HG02943 (cell line): Measurements from ENCODE around the gene ESYT2.
A peak's percentile ranks its signal among the peaks of the same experiment; 100 is the strongest.

Source experiments
- ATAC-seq: cut with Tn5 transposase; IDR thresholded peaks from one replicate; pipeline ENCODE4 v1.9.1; 2021; ENCODE audit warnings: mild to moderate bottlenecking, low read depth, moderate library complexity; ENCODE audit not compliant: unreplicated experiment

The ESYT2 gene

GRCh38 chr7:158730383-158731346 is 98.6 kb downstream of the ESYT2 start:
- no peak for ATAC-seq

GRCh38 chr7:158729646-158730382 is 99.5 kb downstream of the ESYT2 start:
- ATAC-seq: no peak

- no peak for ATAC-seq
Observed at GRCh38 chr7:158728911-158729645, 100.2 kb downstream of the ESYT2 start.

GRCh38 chr7:158727690-158728089 is 101.6 kb downstream of the ESYT2 start:
- ATAC-seq: no peak

GRCh38 chr7:158726277-158726807 is 103.0 kb downstream of the ESYT2 start:
- ATAC-seq: no peak

- ATAC-seq: no peak
Observed at GRCh38 chr7:158725506-158725800, 103.9 kb downstream of the ESYT2 start.

- no peak for ATAC-seq
Observed at GRCh38 chr7:158724658-158725505, 104.4 kb downstream of the ESYT2 start.

- ATAC-seq: no peak
Observed at GRCh38 chr7:158723714-158724385, 105.5 kb downstream of the ESYT2 start.

- no peak for ATAC-seq
Observed at GRCh38 chr7:158723266-158723665, 106.0 kb downstream of the ESYT2 start.

- ATAC-seq: no peak
Observed at GRCh38 chr7:158722574-158723237, 106.6 kb downstream of the ESYT2 start.

- ATAC-seq: no peak
Observed at GRCh38 chr7:158720112-158720511, 109.2 kb downstream of the ESYT2 start.

GRCh38 chr7:158716802-158717201 is 112.5 kb downstream of the ESYT2 start:
- ATAC-seq: no peak

GRCh38 chr7:158710651-158711102 is 118.6 kb downstream of the ESYT2 start:
- ATAC-seq: no peak

GRCh38 chr7:158707610-158708009 is 121.7 kb downstream of the ESYT2 start:
- ATAC-seq: no peak

GRCh38 chr7:158706710-158707590 is 122.4 kb downstream of the ESYT2 start:
- ATAC-seq: no peak

GRCh38 chr7:158706273-158706704 is 123.0 kb downstream of the ESYT2 start:
- no peak for ATAC-seq

GRCh38 chr7:158705234-158705850 is 124.0 kb downstream of the ESYT2 start:
- ATAC-seq: peak; percentile 10
